Mucosa of gallbladder (tissue), 1 donor: ENCODE data around the gene DHX34. TPM values are rescaled to one million over a fixed set of nuclear protein-coding genes. Genes with fewer than 3 reads are reported as not detected.

Experiments
- DNase-seq: peaks from one replicate; pipeline ENCODE4 v3.0.0-alpha.2; 2020; ENCODE audit warnings: low spot score
- total RNA-seq: library from RNA; stranded (reverse); gene quantifications from one replicate; pipeline ENCODE4 v1.2.1, GENCODE V29; 2021
- donor health status: DM: no; HTN: no; CAD: no.

DHX34 gene
- total RNA-seq, 1 donor from 2014 or later, result 19.1 TPM

DNA sequence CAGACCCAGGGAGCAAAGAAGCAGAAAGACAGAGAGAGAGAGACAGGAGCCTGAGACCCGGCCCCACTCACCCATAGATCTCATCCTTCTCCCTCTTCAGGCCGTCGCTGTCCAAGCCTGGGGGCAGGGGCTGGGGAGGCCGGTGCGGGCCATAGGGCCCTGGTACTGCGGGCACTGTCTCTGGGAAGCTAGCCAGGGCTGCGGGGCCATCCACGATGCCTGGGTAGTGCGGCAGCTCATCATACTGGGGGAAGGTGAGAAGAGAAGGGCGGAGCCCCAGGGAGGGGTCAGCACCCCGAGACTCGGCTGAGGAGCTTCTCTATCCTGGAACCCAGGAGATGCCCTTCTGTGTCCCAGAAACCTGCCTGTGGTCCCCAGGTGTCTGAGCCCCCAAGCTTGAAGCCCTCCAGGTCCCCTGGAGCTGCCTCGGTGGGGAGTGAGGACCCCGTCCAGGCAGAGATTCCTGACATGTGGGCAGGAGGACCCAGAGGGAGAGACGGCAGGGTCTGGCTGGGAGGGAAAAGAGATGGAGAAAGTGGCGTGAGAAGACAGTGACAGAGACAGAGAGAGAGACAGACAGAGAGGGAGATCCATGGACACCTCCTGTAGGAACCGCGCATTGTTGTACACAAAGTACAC, 68.1 kb downstream of the DHX34 start:
- no peak for DNase-seq

DNA sequence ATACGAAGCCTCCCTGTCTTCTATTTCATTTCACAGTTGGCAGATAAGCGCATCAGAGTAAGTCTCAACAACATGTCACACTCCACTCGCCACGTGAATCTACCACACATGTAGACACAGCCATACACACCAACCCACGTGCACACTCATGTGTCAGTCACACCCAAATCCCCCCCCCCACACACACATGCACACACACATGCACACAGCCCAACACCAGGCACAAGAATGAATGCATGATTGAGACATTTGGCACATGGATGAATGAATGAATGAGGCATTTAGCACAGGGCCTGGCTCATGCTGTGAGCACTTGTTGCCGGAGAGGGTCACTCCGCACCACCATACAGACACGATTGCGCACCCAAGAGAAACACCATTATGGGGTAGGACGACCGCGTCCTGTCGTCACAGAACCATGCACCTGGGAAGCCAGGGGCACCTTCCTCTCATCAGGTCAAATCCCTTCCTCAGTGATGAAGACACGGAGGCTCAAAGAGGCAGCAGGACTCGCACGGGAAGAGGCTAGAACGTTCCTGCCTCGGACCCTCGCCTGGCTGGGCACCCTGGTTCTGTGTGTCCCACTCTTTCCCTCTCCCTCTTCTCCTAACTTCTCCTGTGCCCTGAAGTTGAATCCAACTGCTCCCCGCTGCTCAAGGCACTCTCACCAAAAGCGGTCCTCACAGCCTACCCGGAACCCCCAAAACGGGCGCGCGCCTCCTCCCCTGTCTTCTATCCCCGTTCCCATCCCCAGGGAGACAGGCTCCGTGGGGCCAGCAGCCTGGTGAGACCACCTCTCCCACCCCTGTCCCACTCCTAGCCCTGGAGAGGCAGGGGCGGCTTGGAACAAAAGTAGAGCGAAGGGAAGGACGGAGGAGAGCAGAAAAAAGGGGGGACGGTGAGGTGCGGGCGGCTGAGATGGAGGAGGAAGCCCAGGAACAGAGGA, 68.9 kb downstream of the DHX34 start:
- no peak for DNase-seq

DNA sequence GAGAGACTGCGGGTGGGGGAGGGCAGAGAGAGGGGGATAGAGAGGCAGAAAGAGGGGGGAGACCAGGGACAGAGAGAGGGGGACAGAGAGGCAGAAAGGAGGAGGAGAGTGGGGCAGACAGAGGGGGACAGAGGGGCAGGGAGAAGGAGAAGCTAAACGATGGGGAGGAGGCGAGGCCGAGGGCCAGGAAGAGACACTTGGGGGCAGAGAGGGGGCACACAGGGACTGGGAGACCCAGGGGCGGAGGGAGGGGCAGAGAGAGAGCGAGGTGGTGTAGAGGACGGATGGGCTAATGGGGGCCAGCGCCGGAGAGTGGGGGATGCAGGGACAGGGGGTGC, 69.5 kb downstream of the DHX34 start:
- DNase-seq, result no peak

DNA sequence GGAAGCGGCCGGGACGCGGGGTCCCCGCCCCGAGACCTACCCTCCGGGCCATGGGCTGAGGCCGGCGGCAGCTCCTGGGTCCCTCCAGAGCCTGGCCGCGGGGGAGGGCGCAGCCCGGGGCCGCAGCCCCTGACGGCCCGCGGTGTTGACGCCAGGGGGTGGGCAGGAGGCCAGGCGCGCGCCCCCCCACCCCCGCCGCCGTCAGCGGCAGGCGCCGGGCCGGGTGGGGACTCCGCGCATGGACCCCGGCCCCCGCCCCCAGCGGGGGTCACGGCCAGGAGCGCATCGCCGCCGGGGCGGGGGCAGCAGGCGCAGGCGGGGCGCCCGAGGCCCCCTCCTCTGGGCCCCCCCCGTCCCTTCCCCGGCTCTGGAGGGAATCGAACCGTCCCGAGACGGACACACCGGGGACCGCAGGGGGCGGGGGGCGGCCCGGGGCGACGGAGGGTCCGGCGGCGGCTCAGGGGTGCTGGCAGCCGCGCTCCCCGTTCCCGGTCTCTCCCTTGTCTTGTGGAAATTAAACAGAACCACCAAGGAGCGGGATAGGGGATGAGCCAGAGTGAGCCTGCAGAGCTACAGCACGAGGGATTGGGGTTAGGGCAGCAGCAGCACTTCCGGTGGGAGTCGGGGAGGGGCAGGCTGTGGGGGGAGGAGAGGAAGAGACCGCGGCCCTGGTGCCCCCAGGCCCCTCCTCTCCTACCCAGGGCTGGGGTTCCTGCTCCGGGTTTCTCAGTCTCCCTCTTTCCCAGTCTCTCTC, 70.1 kb downstream of the DHX34 start, which contains the start of gene MEIS3:
Gene MEIS3 (minus strand): TSS at position 498 of the 754 bp plus-strand sequence. CDS start 446 bp downstream, at position 52.
- DNase-seq, result no peak

DNA sequence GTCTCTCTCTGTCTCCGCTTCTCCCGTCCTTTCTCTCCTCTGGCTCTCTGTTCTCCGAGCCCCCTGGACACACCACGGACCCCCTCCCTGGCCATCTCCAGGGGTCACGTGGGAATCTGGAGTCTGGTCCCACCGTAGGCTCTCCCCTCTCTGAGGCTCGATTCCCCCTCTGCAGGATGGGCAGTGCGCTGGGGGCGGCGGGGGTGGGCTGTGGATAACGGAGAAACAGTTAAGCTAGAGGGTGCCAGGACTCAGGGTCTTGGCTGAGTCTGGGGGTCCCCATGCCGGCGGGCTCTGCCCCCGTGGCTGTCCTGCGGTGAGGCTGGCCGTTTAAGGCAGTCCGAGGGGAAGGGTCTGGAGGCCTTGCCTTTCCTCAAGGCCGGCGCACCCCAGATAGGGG, 70.7 kb downstream of the DHX34 start:
- DNase-seq, result no peak

DNA sequence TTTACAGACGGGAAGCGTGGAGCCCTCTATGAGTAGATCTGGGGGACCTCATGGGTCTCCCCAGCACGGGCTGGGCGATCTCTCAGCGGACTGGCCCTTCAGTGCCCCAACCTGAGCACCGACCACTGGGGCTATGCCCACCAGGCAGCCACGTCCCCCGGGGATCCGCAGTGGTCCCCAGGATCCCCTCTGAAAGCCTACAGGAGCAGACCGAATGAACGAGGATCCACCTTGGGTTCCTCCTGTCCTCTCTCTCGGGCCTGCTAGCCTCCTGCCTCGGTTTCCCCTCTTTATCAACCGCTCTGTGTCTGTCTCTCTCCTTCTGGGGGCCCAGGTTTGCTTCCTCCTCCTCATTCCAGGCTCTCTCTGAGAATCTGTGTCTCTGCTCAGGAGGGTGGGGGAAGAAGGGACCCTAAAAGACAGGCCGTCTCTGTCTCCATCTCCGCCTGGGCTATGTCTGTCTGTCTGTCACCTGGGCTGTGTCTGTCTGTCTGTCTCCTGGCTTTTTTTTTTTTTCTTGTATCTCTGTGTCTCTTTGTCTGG, 72.2 kb downstream of the DHX34 start:
- no peak for DNase-seq

DNA sequence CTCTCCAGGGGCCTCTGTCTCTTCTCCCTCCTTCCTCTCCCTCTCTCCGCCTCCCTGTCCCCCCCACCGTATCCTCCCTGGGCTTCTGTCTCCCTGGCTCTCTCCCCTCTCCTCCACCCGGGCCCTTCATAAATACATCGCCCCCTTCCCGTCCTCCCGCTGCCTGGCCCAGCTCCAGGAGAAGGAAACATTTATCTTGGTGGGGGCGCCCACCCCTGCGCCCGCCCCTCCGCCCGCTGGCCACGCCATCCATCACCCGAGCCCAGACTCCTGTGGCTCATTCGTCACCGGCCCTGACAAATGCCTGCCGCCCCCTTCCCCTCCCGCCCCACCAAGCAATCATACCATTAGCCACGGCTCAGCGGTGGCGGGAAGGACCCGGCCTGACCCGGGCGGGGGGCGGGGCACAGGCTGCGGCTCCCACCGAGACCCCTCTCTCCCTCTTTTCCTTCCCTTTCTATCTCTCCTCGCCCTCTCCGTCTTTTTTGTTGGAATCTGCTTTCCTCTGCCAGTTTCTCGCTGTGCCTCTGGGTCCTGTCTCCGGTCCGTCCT, 72.8 kb downstream of the DHX34 start:
- DNase-seq, result no peak

DNA sequence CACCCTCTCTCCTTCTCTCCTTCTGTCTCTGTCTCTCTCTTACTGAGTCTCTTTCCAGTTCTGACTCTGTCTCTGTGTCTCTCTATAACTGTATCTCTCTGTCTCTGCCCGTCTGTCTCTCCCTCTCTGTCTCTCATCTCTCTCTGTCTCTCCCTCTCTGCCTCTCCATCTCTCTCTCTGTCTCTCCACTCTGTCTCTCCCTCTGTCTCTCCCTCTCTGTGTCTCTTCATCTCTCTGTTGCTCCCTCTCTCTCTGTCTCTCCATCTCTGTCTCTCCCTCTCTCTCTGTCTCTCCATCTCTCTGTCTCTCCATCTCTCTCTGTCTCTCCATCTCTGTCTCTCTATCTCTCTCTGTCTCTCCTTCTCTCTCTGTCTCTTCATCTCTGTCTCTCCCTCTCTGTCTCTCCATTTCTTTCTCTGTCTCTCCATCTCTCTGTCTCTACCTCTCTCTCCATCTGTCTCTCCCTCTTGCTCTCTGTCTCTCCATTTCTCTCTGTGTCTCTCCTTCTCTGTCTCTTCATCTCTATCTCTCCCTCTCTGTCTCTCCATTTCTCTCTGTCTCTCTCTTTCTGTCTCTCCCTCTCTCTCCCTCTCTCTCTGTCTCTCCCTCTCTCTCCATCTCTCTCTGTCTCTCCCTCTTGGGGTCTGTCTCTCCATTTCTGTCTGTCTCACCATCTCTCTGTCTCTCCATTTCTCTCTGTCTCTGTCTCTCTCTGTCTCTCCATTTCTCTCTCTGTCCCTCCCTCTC, 73.5 kb downstream of the DHX34 start:
- DNase-seq, result no peak

DNA sequence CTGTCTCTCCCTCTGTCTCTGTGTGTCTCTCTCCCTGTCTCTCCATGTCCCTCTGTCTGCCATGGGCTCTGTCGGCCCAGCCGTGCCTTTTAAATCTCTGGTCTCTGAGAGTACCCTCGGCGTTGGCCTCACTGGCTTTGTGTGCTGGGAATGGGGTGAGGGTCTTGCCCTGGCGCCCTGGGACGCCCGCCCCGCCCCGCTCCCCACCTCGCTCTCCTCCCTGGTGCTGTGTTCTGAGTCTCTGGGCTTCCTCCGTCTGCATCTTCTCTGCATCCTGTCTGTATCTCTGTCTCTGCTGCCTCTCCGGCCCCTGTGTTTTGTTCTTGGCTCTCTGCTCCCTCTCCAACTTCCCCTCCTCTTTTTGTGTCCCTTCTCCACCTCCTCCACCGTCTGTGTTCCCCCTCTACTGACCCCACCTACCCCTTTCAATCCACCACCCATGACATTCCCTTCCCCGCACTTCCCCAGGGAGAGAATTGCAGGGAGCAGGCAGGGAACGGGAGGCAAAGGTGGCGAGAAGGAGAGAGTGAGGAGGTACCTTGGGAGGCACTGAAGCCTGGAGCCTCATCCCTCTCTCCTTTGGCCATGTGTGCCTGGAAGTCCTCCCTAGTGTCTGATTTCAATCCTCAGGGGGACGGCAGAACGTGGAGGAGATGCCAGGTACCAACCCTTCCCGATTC, 74.2 kb downstream of the DHX34 start:
- DNase-seq, result no peak

DNA sequence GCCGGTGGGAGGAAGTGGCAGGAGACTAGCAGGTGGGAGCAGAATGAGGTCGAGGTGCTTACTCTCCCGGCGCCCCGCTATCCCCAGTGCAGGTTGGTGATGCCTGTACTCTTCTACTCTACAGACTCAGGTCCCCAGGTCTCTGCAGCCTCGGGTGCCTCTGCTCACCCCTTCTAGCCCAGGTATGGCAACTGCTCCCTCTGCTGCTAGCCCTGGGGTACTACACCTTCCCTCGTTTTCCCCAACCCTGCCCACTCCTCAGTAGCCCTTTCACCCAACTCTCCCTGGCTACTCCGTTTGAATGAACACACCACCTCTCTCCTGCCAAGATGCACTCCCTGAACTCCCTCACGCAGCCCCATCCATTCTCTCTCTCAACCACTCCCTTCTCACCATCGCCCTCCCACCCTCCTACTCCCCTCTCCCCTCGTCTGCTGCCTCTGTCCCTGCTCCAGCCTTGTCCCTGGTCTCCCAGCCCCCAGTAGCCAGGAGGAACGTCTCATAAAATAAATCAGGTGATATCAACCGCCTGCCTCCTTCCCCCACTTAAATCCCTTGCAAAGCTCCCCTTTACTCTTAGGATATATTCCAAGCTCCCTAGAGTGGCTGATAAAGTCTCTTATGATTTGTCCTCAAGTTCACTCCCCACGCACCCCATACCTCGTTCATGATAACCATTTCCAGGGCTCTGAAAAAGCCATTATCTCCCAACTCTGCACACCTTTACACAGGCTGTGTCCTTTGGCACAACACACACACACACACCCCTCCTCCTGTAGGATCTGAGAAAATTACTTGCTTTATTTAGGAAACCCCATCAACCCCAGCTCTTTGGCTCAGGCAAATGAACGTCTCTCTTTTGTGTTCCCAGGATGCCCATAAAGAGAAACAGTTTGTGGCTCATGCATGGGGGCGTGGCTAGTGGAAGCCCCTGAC, 78.4 kb downstream of the DHX34 start:
- DNase-seq, result peak; percentile 44

DNA sequence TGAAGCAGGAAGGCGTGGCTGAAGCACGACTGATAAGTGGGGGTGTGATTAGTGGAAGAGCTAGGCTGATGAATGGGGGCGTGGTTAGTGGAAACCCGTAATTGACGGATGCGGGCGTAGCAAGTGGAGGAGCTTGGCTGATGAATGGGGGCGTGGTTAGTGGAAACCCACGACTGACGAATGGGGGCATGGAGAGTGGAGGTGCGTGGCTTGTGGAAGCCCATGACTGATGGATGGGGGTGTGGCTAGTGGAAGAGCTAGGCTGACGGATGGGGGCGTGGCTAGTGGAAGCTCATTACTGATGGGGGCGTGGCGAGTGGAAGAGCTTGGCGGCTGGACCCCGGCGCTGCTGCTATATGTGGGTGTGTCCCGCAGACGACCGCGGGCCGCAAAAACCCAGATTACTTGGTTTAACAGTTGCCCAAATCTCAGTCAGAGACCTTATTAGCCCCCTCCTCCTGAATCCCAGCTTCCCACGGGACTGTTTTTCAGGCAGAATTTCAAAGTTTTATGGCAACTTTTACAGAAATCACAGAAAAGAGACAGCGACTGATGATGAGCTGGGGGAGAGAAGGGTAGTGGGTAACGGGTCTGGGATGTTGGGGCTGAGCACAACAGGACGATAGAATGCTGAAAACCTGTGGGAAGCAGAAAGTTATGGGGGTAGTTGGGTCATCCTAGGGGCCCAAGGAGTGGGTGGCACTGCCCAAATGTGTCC, 79.2 kb downstream of the DHX34 start:
- DNase-seq, result peak; percentile 91

DNA sequence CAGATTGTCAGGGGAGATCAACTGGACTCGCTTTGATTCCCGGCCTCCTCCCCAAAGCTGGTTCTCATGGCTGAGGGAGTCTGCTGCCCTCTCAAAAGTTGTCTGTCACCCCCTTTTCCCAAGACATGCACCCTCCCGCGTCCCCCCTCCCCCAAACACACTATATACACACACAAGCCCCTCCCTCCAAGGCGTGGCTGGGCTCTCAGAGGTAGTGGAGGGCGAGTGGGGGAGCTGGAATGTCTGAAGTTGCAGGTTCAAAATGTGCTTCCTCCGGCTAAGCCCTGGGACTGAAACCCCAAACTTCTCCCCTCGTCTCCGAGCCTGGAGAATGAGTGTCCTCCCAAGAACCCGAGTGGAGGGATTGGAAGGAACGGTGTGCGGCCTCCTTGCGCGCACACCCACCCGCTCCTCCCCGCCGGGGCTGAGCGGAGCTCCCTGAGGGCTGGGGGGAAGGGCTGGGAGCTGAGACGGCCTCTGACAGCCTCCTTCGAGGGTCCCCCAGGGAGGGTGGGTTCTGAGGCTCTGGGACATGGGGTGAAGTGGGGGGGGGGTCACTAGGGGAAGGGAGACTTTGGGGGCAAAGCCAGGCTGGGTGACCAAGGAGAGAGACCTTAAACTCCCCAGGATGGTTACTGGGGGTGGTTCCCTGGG, 80.2 kb downstream of the DHX34 start:
- no peak for DNase-seq

DNA sequence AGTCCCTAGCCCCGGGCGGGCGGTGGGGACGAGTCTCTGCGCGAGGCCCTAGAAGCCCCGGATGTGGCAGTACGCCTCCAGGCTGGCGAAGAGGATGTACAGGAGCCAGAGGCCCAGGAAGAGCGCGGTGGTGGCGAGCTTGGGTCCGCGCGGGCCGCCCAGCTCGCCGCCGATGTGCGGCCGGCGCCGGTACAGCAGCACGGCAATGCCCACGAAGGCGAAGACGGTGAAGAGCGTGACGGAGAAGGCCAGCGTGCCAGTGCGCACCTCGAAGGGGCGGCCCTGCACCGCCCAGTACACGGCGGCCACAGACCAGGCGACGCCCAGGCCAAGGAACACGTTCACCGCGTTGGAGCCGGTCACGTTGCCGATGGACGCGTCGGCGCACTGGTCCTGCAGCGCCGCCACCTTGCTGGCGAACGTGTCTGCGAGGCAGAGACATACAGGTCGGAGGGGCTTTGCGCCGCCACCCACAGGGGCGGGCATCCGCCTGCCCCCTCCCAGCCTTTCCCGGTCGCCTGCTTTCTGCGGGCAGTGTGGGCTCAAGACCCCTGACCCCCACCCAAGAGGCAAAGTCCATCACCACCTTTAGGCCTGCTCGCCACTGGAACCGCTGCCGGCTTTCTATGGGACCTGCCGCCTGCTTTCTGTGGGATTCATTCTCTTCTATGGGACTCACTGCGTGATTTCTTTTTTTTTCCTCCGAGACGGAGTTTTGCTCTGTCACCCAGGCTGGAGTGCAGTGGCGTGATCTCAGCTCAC, 81.1 kb downstream of the DHX34 start:
- DNase-seq, result peak; percentile 47

DNA sequence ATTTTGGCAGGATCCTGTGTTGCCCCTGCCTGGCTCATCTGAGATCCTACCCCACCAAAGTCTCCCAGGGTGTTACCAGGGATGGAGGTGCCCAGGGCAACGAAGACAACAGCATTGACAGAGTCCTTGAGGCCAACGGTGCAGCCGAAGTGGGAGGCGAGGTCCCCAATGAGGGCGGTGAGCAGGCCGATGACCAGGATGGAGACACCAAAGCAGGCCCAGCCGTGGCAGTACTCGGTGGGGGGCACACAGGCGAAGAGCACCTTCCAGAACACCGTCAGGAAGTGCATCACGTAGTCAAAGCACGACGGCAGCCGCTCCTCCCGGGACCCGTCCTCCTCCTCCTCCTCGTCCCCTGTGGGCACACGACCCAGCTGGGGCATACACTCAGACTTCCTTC, 83.0 kb downstream of the DHX34 start:
- no peak for DNase-seq
